ENCODE data around the gene NVL. TPM values are rescaled to one million over a fixed set of nuclear protein-coding genes. Genes with fewer than 3 reads are reported as not detected.

Gene NVL
- polyA plus RNA-seq, 6 donors from 2014 or later: 12.0 to 34.4 (median 22.2) TPM

- H3K4me1 Mint-ChIP-seq: peaks cover 22 to 64% (median 56%) of the 10 kb centered on the region in 3 donors
- peak within 1 kb of the TSS; percentile 83 to 96 (median 95) for H3K4me3 Mint-ChIP-seq
- H3K36me3 Mint-ChIP-seq: no peaks in the 10 kb centered on the region
- DNase-seq (peak; percentile 85), ATAC-seq (ENCODE audit: low read depth in 2 of 2) (peak; percentile 76 to 78)
- H3K27ac Mint-ChIP-seq: peak within 1 kb of the TSS; percentile 94 to 99 (median 96)
- H3K27me3 Mint-ChIP-seq: no peaks in the 10 kb centered on the region
- peaks cover 0 to 1% (median 0%) of the 10 kb centered on the region in 7 donors for H3K9me3 Mint-ChIP-seq
Measured at GRCh38 chr1:224182866-224183590, 146.9 kb downstream of the NVL start, which contains the start of gene DEGS1. Gene DEGS1, plus strand, starts transcription at chr1:224183240. Its CDS starts 97 bp downstream, at chr1:224183337.

- Mint-ChIP-seq H3K36me3 (no peaks in the 10 kb centered on the region), H3K27me3 (no peaks in the 10 kb centered on the region), H3K27ac (peak overlapping the region; percentile 94 to 99 (median 96)), H3K4me3 (peak overlapping the region; percentile 83 to 96 (median 94)), H3K4me1 (peaks cover 22 to 60% (median 52%) of the 10 kb centered on the region in 3 donors), H3K9me3 (peaks cover 0 to 1% (median 0%) of the 10 kb centered on the region in 7 donors)
- DNase-seq (peak; percentile 49), ATAC-seq (ENCODE audit: low read depth in 2 of 2) (peak; percentile 38 to 44)
Measured at GRCh38 chr1:224182057-224182865, 147.7 kb downstream of the NVL start.

GRCh38 chr1:224181453-224181810 is 148.5 kb downstream of the NVL start:
- Mint-ChIP-seq H3K4me3 (peak overlapping the region; percentile 26 to 96 (median 88)), H3K4me1 (peaks cover 19 to 52% (median 43%) of the 10 kb centered on the region in 3 donors), H3K27me3 (no peaks in the 10 kb centered on the region), H3K9me3 (no peaks in the 10 kb centered on the region), H3K36me3 (no peaks in the 10 kb centered on the region), H3K27ac (peak overlapping the region in 4 of 6 donors; percentile 35 to 98 (median 95))
- DNase-seq (no peak), ATAC-seq (ENCODE audit: low read depth in 2 of 2) (no peak)

- Mint-ChIP-seq H3K4me1 (peaks cover 19 to 49% (median 42%) of the 10 kb centered on the region in 3 donors), H3K27me3 (no peaks in the 10 kb centered on the region), H3K4me3 (peak overlapping the region in 6 of 8 donors; percentile 22 to 96 (median 54)), H3K27ac (peak overlapping the region in 4 of 6 donors; percentile 35 to 98 (median 72)), H3K9me3 (no peaks in the 10 kb centered on the region), H3K36me3 (no peaks in the 10 kb centered on the region)
- no peak for DNase-seq
- no peak for ATAC-seq (ENCODE audit: low read depth in 2 of 2)
Measured at GRCh38 chr1:224180783-224181452, 149.1 kb downstream of the NVL start.

GRCh38 chr1:224178894-224179293 is 151.1 kb downstream of the NVL start:
- Mint-ChIP-seq H3K36me3 (no peaks in the 10 kb centered on the region), H3K27me3 (no peaks in the 10 kb centered on the region), H3K27ac (peak overlapping the region in 1 of 6 donors; percentile 10), H3K9me3 (no peaks in the 10 kb centered on the region), H3K4me3 (no peak overlapping the region), H3K4me1 (peaks cover 12 to 37% (median 30%) of the 10 kb centered on the region in 3 donors)
- ATAC-seq (ENCODE audit: low read depth in 2 of 2) (no peak), DNase-seq (no peak)

- no peaks in the 10 kb centered on the region for H3K27me3 Mint-ChIP-seq
- no peaks in the 10 kb centered on the region for H3K36me3 Mint-ChIP-seq
- no peaks in the 10 kb centered on the region for H3K9me3 Mint-ChIP-seq
- H3K27ac Mint-ChIP-seq: no peak overlapping the region
- no peak for DNase-seq
- H3K4me3 Mint-ChIP-seq: peak overlapping the region in 1 of 8 donors; percentile 27
- no peak for ATAC-seq (ENCODE audit: low read depth in 2 of 2)
- H3K4me1 Mint-ChIP-seq: peaks cover 11 to 32% (median 28%) of the 10 kb centered on the region in 3 donors
Measured at GRCh38 chr1:224177356-224177999, 152.5 kb downstream of the NVL start.

Other genes starting within 250 kb of the NVL start
- gene FBXO28, start 216.1 kb downstream of the NVL start, polyA plus RNA-seq (ENCODE audit: low read depth in 6 of 6): 10 to 100 TPM; 22.7 to 37.2 (median 25.8) TPM
- gene DEGS1, start 146.9 kb downstream of the NVL start, polyA plus RNA-seq (ENCODE audit: low read depth in 6 of 6): 100 to 1,000 TPM; 153 to 219 (median 172) TPM
- 10 to 100 TPM; 29.4 to 49.8 (median 33.6) TPM for gene CNIH4, start 26.7 kb upstream of the NVL start, polyA plus RNA-seq (ENCODE audit: low read depth in 6 of 6)
- 1 to 10 TPM; 2.0 to 5.8 (median 4.9) TPM for gene WDR26, start 104.6 kb upstream of the NVL start, polyA plus RNA-seq (ENCODE audit: low read depth in 6 of 6)

Data from naive B cell (primary cell).